ENCODE data around the gene ZNF586.
A peak's percentile ranks its signal among the peaks of the same experiment; 100 is the strongest.
"Not testable (repeated sequence)": the region's sequence is repeated elsewhere in the genome, so short reads cannot be mapped to it uniquely, and the experiment has no call there.

The ZNF586 gene

GRCh38 chr19:57823608-57824007 is 54.1 kb downstream of the ZNF586 start:
- DNase-seq (ENCODE audit: low spot score): not testable (repeated sequence)

GRCh38 chr19:57825511-57825910 is 56.0 kb downstream of the ZNF586 start:
- DNase-seq (ENCODE audit: low spot score): no peak

GRCh38 chr19:57829316-57829715 is 59.8 kb downstream of the ZNF586 start:
- DNase-seq (ENCODE audit: low spot score): no peak

GRCh38 chr19:57830071-57830602 is 60.7 kb downstream of the ZNF586 start, which contains the start of gene ZNF587B:
Gene ZNF587B, plus strand, starts transcription at chr19:57830299. Its CDS starts 230 bp downstream, at chr19:57830529.
- peak; percentile 91 for DNase-seq (ENCODE audit: low spot score)
